ENCODE data around the gene UCHL1.

GRCh38 chr4:41262198-41262597, 5.5 kb downstream of the UCHL1 start:
- TF ChIP-seq CTCF (IDR thresholded peaks at IDR 0.05), result no peak
- TF ChIP-seq POLR2A (IDR thresholded peaks at IDR 0.05), result no peak
